ENCODE data around the gene NSF. TPM values are rescaled to one million over a fixed set of nuclear protein-coding genes. Genes with fewer than 3 reads are reported as not detected.
"Not testable (repeated sequence)": the region's sequence is repeated elsewhere in the genome, so short reads cannot be mapped to it uniquely, and the experiment has no call there.

The NSF gene
- total RNA-seq, 2 experiments from 2014 or later, result 44.2 to 50.0 TPM

DNA sequence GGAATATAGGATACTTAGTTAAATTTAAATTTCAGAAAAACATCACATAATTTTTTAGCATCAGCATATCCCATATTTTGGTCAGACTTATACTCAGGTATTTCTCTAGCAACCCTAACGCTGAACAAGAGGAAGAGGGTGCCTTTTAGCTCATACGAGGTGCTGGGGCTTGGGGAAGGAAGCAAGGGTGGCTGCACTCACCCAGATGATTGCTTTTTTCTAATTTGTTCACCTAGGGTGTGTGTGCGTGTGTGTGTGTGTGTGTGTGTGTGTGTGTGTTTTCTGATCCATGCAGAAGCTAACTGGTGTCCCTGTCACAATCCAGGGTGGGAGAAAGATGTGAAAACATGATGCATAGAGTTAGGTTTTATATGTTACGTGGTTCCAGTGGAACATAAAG lies 146.9 kb downstream of the NSF start:
- no peaks in the 10 kb centered on the region for H3K36me3 Mint-ChIP-seq
- DNase-seq, result no peak
- ATAC-seq, result no peak
- H3K27ac Mint-ChIP-seq, result no peak overlapping the region
- CTCF ChIA-PET, result no interaction called here
- no peaks in the 10 kb centered on the region for H3K4me1 Mint-ChIP-seq
- no peak overlapping the region for H3K4me3 Mint-ChIP-seq
- H3K9me3 Mint-ChIP-seq (ENCODE audit: low read depth), result no peaks in the 10 kb centered on the region
- H3K27me3 Mint-ChIP-seq, result no peaks in the 10 kb centered on the region

DNA sequence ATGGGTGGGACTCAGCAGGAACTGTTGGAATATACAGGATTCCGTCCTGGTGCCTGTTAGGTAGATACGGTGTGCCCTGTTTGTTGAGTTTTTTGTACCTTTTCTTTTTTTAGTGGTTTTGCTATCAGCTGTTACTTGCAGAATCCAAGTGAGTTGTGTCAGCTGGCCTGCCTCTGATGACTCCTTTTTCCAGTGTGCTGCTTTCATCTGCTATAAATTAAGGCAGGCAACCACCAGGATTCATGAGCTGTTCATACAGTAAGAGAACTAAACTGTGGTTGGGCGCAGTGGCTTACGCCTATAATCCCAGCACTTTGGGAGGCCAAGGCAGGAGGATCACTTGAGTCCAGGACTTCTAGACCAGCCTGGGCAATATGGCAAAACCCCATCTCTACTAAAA lies 148.1 kb downstream of the NSF start:
- no peak for ATAC-seq
- no peaks in the 10 kb centered on the region for H3K9me3 Mint-ChIP-seq (ENCODE audit: low read depth)
- CTCF ChIA-PET, result interaction anchor here (1.3 kb wide), 1 partner anchor 104 kb away, joined by 3 read pairs; no protein-coding TSS in a partner anchor

DNA sequence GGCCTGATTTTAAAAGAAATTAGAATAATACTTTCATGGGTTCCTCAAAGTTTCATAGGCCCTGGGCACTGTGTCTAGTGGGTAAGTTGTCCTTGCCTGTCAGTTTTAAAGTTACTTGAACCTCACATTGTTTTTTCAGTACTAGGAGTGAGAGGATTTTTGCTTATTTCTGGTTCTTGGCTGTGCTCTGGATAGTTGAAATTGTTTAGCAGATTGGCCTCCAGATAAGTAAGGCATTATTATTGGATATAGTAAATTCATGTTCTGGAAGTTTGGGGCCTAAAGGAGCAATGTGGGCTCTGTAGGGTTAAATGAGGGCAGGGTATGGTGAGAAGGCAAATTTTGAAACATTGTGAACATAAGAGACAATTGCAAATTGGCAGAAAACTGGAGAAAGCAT lies 149.5 kb downstream of the NSF start:
- CTCF ChIA-PET, result no interaction called here
- Mint-ChIP-seq H3K27me3 (no peaks in the 10 kb centered on the region), H3K36me3 (no peaks in the 10 kb centered on the region), H3K4me1 (no peaks in the 10 kb centered on the region), H3K27ac (no peak overlapping the region), H3K4me3 (no peak overlapping the region), H3K9me3 (ENCODE audit: low read depth) (no peaks in the 10 kb centered on the region)
- DNase-seq (no peak), ATAC-seq (no peak)

More for the DNA sequence above, 148.1 kb downstream of the NSF start:
- no peak for DNase-seq
- Mint-ChIP-seq H3K36me3 (no peaks in the 10 kb centered on the region), H3K27ac (no peak overlapping the region), H3K4me3 (no peak overlapping the region), H3K4me1 (no peaks in the 10 kb centered on the region), H3K27me3 (no peaks in the 10 kb centered on the region)

DNA sequence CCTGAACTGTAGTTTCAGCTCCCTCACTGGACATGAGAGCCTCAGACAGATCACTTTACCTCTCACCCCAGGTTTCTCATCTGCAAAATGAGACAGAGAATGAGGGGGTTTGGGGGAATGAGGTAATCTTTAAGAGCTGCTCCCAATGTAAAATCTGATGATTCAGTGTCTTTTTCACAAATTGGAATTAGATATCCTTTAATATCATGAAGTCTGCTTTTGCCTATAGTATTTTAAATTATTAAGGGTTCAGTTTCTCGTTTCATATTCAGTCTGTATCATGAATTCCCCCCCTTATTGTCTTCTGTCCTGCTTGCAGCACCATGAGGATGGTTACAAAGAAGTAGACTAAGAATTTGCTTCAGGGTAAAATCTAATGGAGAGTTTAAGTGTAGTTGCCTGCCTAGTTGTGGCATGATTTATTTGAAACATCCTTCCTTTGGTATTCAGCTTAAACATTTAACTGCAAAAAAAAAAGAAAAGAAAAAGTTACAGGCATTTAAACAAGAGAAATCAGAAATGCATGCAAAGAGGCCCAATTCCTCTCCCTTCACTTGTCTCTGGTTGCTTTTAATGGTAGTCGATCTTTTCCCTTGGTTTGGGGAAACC lies 150.8 kb downstream of the NSF start:
- DNase-seq (no peak), ATAC-seq (no peak)
- H3K4me3 Mint-ChIP-seq, result no peak overlapping the region
- no peaks in the 10 kb centered on the region for H3K4me1 Mint-ChIP-seq
- no peak overlapping the region for H3K27ac Mint-ChIP-seq
- no peaks in the 10 kb centered on the region for H3K36me3 Mint-ChIP-seq
- no peaks in the 10 kb centered on the region for H3K9me3 Mint-ChIP-seq (ENCODE audit: low read depth)
- CTCF ChIA-PET, result no interaction called here
- no peaks in the 10 kb centered on the region for H3K27me3 Mint-ChIP-seq

GRCh38 chr17:46742565-46743270 lies 152.2 kb downstream of the NSF start:
- no peak overlapping the region for H3K27ac Mint-ChIP-seq
- no peaks in the 10 kb centered on the region for H3K27me3 Mint-ChIP-seq
- CTCF ChIA-PET, result no interaction called here
- H3K4me1 Mint-ChIP-seq, result no peaks in the 10 kb centered on the region
- H3K9me3 Mint-ChIP-seq (ENCODE audit: low read depth), result no peaks in the 10 kb centered on the region
- ATAC-seq (no peak), DNase-seq (no peak)
- no peaks in the 10 kb centered on the region for H3K36me3 Mint-ChIP-seq
- H3K4me3 Mint-ChIP-seq, result no peak overlapping the region

DNA sequence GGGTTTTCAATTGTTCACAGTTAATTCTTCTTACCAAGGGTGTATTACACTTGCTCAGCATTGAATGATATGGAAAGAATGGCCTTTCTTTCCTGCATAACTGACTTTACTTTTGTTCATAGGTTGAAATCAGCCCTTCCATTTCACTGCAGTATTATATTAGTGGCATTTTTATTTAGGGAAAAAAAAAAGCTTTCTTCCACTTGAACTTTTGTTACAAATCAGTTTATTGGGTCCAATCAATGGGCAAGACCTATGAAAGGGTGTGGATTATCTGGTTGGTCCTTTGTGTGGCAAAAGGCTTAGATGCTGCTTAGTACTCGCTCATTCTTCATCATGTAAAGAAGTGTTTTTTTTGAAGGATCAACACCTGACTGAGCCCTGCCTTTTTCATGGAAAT lies 154.0 kb downstream of the NSF start:
- CTCF ChIA-PET, result interaction anchor here (1.1 kb wide), 1 partner anchor 92 kb away, joined by 4 read pairs; no protein-coding TSS in a partner anchor
- DNase-seq (no peak), ATAC-seq (no peak)
- H3K4me1 Mint-ChIP-seq, result no peaks in the 10 kb centered on the region
- H3K27ac Mint-ChIP-seq, result no peak overlapping the region
- no peaks in the 10 kb centered on the region for H3K9me3 Mint-ChIP-seq (ENCODE audit: low read depth)
- no peak overlapping the region for H3K4me3 Mint-ChIP-seq
- H3K27me3 Mint-ChIP-seq, result no peaks in the 10 kb centered on the region
- H3K36me3 Mint-ChIP-seq, result no peaks in the 10 kb centered on the region

GRCh38 chr17:46745376-46745775 lies 154.9 kb downstream of the NSF start:
- Mint-ChIP-seq H3K27me3 (no peaks in the 10 kb centered on the region), H3K36me3 (peaks cover 3% of the 10 kb centered on the region), H3K9me3 (ENCODE audit: low read depth) (no peaks in the 10 kb centered on the region), H3K27ac (no peak overlapping the region), H3K4me1 (no peaks in the 10 kb centered on the region), H3K4me3 (no peak overlapping the region)
- no peak for DNase-seq
- ATAC-seq, result no peak
- CTCF ChIA-PET, result no interaction called here

- no peak overlapping the region for H3K4me3 Mint-ChIP-seq
- H3K27ac Mint-ChIP-seq, result no peak overlapping the region
- no peaks in the 10 kb centered on the region for H3K4me1 Mint-ChIP-seq
- CTCF ChIA-PET, result interaction anchor here (1.4 kb wide), 1 partner anchor 84 kb away, joined by 5 read pairs; no protein-coding TSS in a partner anchor
- H3K27me3 Mint-ChIP-seq, result no peaks in the 10 kb centered on the region
- DNase-seq (no peak), ATAC-seq (no peak)
- no peaks in the 10 kb centered on the region for H3K9me3 Mint-ChIP-seq (ENCODE audit: low read depth)
- H3K36me3 Mint-ChIP-seq, result peaks cover 14% of the 10 kb centered on the region
Observed at GRCh38 chr17:46751425-46751824, 161.0 kb downstream of the NSF start.

- H3K4me3 Mint-ChIP-seq, result no peak overlapping the region
- no peak overlapping the region for H3K27ac Mint-ChIP-seq
- no peaks in the 10 kb centered on the region for H3K9me3 Mint-ChIP-seq (ENCODE audit: low read depth)
- ATAC-seq (no peak), DNase-seq (no peak)
- peaks cover 3% of the 10 kb centered on the region for H3K4me1 Mint-ChIP-seq
- peaks cover 16% of the 10 kb centered on the region for H3K36me3 Mint-ChIP-seq
- CTCF ChIA-PET, result interaction anchor here (0.6 to 1.5 kb wide), 3 partner anchors 69 to 1140 kb away, joined by 3 to 4 read pairs (median 4); no protein-coding TSS in a partner anchor
- H3K27me3 Mint-ChIP-seq, result no peaks in the 10 kb centered on the region
Observed at GRCh38 chr17:46753776-46754175, 163.3 kb downstream of the NSF start.

- DNase-seq (no peak), ATAC-seq (no peak)
- CTCF ChIA-PET, result no interaction called here
- Mint-ChIP-seq H3K4me1 (peaks cover 3% of the 10 kb centered on the region), H3K4me3 (no peak overlapping the region), H3K27ac (no peak overlapping the region), H3K36me3 (peaks cover 15% of the 10 kb centered on the region), H3K27me3 (no peaks in the 10 kb centered on the region), H3K9me3 (ENCODE audit: low read depth) (no peaks in the 10 kb centered on the region)
Observed at GRCh38 chr17:46756081-46756735, 165.7 kb downstream of the NSF start.

GRCh38 chr17:46756861-46757260 lies 166.4 kb downstream of the NSF start:
- Mint-ChIP-seq H3K36me3 (peaks cover 15% of the 10 kb centered on the region), H3K9me3 (ENCODE audit: low read depth) (no peaks in the 10 kb centered on the region), H3K4me3 (no peak overlapping the region), H3K27ac (no peak overlapping the region), H3K4me1 (peaks cover 3% of the 10 kb centered on the region), H3K27me3 (no peaks in the 10 kb centered on the region)
- CTCF ChIA-PET, result no interaction called here
- no peak for DNase-seq
- ATAC-seq, result no peak

GRCh38 chr17:46757588-46757987 lies 167.1 kb downstream of the NSF start:
- H3K27ac Mint-ChIP-seq; CTCF ChIA-PET; H3K4me3 Mint-ChIP-seq; ATAC-seq; DNase-seq; H3K9me3 Mint-ChIP-seq (ENCODE audit: low read depth); H3K27me3 Mint-ChIP-seq; H3K4me1 Mint-ChIP-seq: not testable (repeated sequence)
- H3K36me3 Mint-ChIP-seq, result peaks cover 15% of the 10 kb centered on the region

- Mint-ChIP-seq H3K4me3 (no peak overlapping the region), H3K9me3 (ENCODE audit: low read depth) (no peaks in the 10 kb centered on the region), H3K4me1 (peaks cover 3% of the 10 kb centered on the region), H3K36me3 (peaks cover 14% of the 10 kb centered on the region), H3K27ac (no peak overlapping the region), H3K27me3 (no peaks in the 10 kb centered on the region)
- no peak for DNase-seq
- no peak for ATAC-seq
- CTCF ChIA-PET, result no interaction called here
Observed at GRCh38 chr17:46758614-46759013, 168.1 kb downstream of the NSF start.

- ATAC-seq, result no peak
- DNase-seq, result no peak
- Mint-ChIP-seq H3K27ac (no peak overlapping the region), H3K36me3 (peaks cover 14% of the 10 kb centered on the region), H3K9me3 (ENCODE audit: low read depth) (no peaks in the 10 kb centered on the region), H3K27me3 (no peaks in the 10 kb centered on the region), H3K4me1 (peaks cover 3% of the 10 kb centered on the region), H3K4me3 (no peak overlapping the region)
- CTCF ChIA-PET, result no interaction called here
Observed at GRCh38 chr17:46759141-46759540, 168.7 kb downstream of the NSF start.
